NCI-H146 treated with DMSO at 0.1 percent for 48 hours (cell line): Measurements from ENCODE around the gene BTBD6.
"Not testable (repeated sequence)": the region's sequence is repeated elsewhere in the genome, so short reads cannot be mapped to it uniquely, and the experiment has no call there.

Experiments used
- DNase-seq: peaks from one replicate; lab custom pipeline; 2025; ENCODE audit not compliant: unreplicated experiment; lab: John Stamatoyannopoulos, UW

The BTBD6 gene

GRCh38 chr14:105268736-105269354 is 20.5 kb downstream of the BTBD6 start:
- DNase-seq, result no peak

- no peak for DNase-seq
These were observed 21.1 kb downstream of the BTBD6 start for GRCh38 chr14:105269405-105269804.

GRCh38 chr14:105271224-105271890 is 23.0 kb downstream of the BTBD6 start:
- DNase-seq, result no peak

GRCh38 chr14:105272623-105273022 is 24.3 kb downstream of the BTBD6 start:
- no peak for DNase-seq

- no peak for DNase-seq
These were observed 24.7 kb downstream of the BTBD6 start for GRCh38 chr14:105273062-105273461.

- no peak for DNase-seq
These were observed 26.3 kb downstream of the BTBD6 start for GRCh38 chr14:105274637-105275036.

GRCh38 chr14:105275267-105275946 is 27.1 kb downstream of the BTBD6 start:
- DNase-seq, result no peak

- not testable (repeated sequence) for DNase-seq
These were observed 29.1 kb downstream of the BTBD6 start for GRCh38 chr14:105277448-105277847.

- DNase-seq, result no peak
These were observed 31.5 kb downstream of the BTBD6 start for GRCh38 chr14:105279642-105280361.

- DNase-seq, result no peak
These were observed 32.2 kb downstream of the BTBD6 start for GRCh38 chr14:105280525-105280924.

- no peak for DNase-seq
These were observed 33.2 kb downstream of the BTBD6 start for GRCh38 chr14:105281371-105282097.

- DNase-seq, result no peak
These were observed 33.9 kb downstream of the BTBD6 start for GRCh38 chr14:105282098-105282725.

GRCh38 chr14:105283028-105283427 is 34.7 kb downstream of the BTBD6 start:
- DNase-seq, result no peak

GRCh38 chr14:105283899-105284298 is 35.6 kb downstream of the BTBD6 start:
- no peak for DNase-seq

GRCh38 chr14:105285174-105285573 is 36.8 kb downstream of the BTBD6 start:
- DNase-seq, result no peak

GRCh38 chr14:105286759-105287144 is 38.4 kb downstream of the BTBD6 start:
- DNase-seq, result no peak

GRCh38 chr14:105287249-105288102 is 39.1 kb downstream of the BTBD6 start:
- DNase-seq, result no peak

GRCh38 chr14:105288936-105289335 is 40.6 kb downstream of the BTBD6 start:
- DNase-seq, result not testable (repeated sequence)

GRCh38 chr14:105290621-105291346 is 42.5 kb downstream of the BTBD6 start:
- no peak for DNase-seq
